ENCODE data around the gene CHD5.

Gene CHD5

DNA sequence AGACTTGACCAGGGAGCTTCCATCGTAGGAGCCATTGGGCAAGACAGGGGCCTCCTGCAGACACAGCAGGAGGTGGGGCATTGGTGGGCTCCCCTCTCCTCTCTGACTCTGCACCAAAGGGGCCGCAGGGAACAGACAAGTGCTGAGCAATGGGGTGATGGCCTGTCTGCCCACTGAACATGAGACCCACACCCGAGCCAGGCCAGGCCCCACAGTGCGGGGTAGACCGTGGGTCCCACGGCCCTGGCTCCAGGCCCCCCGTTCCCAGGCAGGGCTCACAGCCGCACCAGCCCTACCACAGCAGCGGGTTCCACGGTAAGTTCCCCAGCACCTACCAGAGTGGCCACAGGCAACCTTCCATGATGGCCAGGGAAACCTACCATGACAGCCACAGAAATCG, 45.9 kb downstream of the CHD5 start:
- no peak for DNase-seq (ENCODE audit: low read depth in 2 of 2)

DNA sequence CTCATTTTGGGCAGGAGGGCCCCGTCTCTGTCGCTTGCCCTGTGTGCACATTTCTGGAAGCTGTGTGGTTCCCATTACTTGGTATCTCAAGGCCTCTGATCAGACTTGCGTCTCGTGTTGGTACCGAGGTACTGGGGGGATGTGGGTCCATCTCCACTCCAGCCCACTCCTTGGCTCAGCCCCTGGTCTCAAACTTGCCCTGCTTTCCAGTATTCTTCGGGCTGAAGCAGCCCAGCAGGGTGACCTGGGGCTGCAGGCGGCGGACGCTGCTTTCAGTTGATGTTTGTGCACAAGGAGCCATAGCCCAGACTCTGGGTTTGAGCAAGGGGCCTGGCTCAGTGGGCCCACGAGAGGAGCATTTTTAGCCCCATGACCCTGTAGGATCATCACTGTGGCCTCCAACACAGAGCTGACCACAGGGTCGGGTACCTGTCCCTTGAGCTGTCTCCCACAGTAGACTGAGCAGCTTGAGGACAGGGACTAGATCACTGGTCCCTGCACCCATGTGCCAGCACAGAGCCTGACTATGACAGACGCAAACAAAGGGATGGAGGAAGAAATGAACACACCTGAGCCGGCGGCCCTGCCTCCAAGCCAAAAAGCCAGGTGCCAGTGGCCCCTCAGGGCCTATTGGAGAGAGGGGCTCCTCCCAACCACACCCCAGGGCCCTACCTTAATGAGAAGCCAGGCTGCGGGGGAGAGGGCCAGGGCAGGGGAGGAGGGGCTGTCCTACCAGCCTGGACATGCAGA, 46.8 kb downstream of the CHD5 start:
- DNase-seq (ENCODE audit: low read depth in 2 of 2), result no peak

DNA sequence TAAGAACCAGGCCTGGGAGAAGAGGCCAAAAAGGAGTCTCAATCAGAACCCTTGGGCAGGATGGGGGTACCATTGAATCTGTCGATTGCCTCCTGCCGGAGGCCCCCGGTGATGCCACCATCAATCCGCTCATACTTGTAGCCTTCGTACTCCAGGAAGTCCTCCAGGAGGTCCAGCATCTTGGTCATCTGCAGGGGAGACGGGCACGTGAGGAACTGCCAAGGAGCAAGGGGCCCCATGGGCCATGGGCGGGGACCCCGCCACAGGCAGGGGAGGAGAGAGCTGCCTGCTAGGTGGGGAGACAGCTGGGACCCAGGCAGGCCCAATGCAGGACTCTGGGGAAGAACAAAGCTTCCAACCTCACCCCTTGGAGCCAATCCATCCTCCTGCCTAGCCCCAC, 48.6 kb downstream of the CHD5 start:
- no peak for DNase-seq (ENCODE audit: low read depth in 2 of 2)

DNA sequence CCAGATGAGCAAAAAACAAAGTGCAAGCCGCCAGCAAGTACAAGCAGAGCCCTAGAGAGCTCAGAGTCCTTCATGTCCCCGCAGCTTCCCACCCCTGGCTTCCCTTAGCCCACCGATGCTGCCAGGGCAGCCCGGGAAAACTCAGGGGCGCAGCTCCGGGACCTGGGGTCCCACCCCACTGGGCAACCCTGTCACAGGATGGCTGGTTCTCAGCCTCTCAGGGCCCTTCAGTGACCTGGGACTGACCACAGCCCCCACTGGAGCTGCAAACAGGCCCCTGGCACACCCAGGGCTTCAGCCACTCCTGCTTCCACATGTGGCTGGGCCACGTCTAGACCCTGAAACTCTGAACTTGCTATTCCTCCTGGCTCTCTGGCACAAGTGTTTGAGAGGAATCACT, 49.5 kb downstream of the CHD5 start:
- DNase-seq (ENCODE audit: low read depth in 2 of 2), result no peak

DNA sequence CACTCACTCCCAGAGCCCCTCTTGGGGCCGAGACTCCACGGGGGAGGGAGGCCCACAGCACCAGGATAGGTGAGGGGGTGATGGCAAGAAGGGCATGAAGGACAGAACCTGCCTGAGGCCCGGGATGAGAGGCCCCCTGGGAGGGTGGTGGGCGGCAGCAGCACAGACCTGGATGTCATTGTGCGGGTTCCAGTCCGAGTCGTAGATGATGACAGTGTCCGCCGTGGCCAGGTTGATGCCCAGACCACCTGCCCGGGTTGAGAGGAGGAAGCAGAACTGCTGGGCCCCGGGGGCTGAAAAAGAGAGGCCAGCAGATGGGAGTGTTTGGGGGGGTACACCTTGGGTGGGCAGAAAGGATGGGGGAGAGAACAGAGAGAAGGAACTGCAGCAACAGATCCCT, 50.1 kb downstream of the CHD5 start:
- no peak for DNase-seq (ENCODE audit: low read depth in 2 of 2)

DNA sequence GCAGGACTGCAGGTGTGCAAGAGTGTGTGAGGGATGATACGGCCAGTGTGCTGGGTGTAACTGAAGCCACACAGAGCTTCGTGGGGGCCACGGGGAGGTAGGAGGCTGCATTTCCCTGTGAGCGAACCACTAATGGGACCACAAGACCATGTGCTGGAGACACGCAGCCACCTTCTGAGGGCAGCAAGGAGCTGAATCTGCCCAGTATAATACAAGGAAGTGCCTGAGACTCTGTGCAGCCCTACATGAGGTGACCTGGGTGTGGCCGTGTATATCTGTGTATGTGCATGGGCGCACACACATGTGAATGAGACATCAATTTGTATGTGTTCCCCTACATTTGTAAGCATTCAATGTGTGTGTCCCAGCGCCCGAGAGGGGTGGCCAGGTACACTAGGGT, 50.8 kb downstream of the CHD5 start:
- no peak for DNase-seq (ENCODE audit: low read depth in 2 of 2)

DNA sequence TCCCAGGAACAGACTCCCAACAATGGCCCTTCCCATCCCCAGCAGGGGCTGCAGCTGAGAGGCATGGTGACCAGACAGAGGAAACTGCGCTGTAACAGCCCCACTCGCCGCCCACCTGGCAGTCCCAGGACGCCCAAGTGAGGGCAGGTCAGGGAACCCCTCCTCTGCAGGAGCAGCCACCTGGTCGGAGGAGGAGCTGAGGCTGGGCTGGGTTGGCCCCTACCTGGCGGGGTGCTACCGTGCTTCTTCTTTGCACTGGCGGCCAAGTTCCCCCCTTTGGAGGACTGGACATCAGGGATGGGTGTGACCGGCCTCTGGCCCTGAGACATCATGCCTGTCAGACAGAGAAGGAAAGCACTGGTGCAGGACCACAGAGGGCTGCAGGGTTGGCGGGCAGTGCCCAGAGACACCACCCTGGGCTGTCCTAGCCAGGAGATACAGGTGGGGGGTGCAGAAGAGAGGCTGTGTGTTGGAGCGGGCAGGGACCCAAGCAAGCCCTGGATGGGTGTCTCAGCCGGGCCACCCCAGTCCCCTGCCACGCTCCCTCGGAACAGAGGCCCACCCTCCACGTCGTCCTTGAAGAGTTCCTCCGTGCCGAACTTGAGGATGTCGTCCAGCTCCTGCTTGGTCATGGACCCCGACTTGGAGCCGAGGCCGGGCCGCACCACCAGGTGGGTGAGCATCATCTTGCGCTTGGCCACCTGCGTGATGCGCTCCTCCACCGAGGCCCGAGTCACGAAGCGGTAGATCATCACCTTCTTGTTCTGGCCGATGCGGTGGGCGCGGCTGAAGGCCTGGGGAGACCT, 51.6 kb downstream of the CHD5 start:
- no peak for DNase-seq (ENCODE audit: low read depth in 2 of 2)

DNA sequence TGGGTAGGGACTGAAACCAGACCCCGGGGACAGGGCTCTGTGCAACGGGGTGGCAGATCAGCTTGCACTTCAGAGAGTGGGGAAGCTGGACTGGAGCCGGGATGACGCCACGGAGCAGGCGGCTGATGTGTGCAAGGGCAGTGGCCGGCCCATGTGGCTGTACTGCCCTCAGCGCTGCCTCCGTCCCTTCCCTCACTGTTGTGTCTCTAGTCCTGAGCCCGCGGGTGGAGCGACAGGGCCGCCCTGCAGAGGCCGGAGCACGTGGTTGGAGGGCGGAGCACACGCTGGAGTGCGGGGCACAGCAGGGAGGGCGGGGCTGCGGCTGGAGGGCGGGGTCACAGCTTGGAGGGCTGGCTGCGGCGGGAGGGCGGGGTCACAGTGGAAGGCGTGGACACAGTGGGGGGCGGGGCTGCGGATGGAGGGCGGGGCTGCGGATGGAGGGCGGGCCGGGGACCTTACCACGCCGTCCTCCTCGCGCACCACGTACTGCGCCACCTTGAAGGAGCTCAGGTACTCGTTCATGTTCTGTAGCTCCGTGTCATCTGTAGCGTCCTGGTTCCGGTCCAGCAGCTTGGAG, 52.4 kb downstream of the CHD5 start:
- DNase-seq (ENCODE audit: low read depth in 2 of 2), result peak; percentile 54 to 72

DNA sequence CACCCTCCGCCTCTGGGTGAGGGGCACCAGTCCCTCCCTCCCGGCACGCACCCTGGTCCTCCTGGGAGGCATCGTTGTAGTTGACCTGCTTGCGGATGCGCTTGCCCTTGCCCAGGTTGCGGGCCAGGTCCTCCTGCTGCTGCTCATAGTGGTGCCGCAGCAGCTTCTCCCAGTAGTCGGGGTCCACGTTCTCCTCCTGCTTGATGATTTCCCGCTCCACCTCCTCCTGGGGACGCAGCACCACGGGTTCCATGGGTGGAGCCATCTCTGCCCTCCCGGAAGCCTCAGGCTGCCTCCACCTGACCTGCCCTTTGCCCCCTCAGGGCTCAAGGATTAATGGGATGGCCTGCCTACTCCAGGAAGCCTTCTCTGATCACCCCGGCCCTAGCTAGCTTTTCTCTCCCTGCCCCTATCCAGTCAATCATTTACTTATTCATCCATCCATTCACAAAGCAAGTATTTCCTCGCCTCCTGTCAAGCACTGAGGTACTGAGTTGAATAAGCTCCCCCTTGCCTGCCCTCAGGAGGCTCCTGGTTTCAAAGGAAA, 53.5 kb downstream of the CHD5 start:
- no peak for DNase-seq (ENCODE audit: low read depth in 2 of 2)

DNA sequence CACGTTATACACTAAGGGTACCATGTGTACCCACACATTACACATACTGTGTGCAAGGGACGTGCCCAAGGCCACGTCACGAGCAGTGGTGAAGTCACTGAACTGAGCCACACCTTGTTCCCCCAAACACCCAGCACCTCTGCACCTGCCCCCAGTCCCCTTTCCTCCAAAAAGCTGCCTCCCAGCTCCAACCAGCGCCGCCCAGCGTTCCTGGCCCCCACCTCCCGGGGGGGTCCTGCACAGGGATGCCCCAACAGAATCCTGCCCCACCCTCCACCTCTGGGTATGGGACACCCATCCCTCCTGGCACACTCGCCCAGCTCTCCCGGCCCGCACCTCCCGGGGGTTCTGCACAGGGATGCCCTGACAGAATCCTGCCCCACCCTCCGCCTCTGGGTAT, 54.1 kb downstream of the CHD5 start:
- no peak for DNase-seq (ENCODE audit: low read depth in 2 of 2)

DNA sequence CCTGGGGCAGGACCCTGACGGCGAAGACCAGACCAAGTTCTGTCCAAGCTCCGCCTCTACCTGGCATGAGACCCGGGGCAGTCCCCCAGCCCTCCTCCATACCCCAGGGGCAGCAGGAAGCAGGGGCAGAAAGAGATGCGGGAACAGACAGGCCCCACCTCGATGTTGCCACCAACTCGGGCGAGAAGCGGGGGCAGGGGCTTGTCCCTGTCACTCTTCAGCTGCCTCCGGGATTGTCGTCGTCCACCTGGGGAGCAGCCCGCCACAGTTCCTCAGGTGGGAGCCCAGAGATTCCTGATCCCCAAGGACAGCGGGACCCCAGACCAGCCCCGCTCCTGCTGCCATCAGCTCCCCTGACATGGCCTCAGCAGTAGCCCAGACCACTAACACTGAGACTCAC, 54.8 kb downstream of the CHD5 start:
- DNase-seq (ENCODE audit: low read depth in 2 of 2), result no peak

DNA sequence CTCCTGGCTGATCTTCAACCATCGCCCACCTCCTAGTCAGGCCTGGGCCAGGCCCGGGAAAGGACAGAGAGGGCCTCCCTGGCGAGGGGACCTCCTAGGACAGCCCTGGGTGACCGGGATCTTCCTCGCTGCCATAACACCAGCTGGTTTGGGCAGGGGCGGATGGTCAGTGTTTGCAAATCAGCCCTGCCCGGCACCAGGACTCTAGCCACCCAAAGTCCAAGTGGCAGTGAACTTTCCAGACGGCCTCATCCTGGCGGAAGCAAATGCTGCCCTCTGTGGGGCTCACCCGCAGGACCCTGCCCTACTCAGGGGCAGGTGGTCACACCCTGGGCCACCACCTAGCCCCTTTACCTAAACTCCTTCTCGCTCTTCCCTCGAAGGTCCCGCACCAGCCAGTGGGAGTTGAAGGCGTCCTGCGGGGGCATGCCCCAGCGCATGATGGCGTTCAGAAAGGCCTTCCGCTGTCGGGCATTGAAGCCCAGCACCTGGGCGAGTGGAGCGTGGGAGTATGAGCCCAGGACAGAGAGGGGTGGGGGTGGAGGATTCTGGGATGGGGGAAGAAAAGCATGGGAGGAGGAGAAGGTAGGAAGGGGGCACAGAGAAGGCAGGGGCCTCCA, 55.3 kb downstream of the CHD5 start:
- DNase-seq (ENCODE audit: low read depth in 2 of 2), result no peak

DNA sequence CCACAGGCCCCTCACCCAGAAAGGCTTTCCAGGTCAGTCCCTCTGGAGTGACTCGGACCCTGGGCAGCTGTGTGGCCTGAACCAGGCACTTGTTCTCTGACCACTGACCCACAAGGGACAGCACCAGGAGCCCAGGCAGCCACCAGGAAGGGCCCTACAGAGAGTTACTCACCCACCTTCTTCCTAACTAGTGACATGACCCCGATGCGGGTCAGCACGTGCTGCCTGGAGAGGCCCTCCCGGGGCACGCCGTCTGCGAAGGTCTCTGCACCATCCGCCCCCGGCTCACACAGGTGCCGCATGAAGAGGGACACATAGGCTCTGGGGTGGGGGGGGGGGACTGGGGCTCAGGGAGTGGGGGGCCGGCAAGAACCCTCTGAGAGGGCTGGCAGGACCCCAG, 55.8 kb downstream of the CHD5 start:
- no peak for DNase-seq (ENCODE audit: low read depth in 2 of 2)

DNA sequence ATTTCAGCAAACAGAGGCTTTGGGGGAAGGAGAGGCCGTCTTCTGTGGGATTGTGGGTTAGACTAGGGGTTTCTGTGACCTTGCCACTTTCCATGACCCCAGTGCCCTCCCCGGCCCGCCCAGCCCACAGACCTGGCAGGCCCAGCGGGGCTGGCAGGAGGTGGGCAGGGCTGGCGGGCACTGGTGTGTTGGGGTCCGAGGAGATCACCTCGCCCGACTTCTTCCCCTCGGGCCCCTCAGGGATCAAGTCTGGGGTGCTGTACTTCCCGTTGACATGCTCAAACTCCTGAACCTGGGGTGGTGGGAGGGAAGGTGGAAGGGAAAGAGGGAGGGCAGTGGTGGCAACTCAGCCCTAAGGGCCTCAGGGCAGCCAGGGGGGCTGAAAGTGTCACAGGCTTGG, 56.3 kb downstream of the CHD5 start:
- no peak for DNase-seq (ENCODE audit: low read depth in 2 of 2)

DNA sequence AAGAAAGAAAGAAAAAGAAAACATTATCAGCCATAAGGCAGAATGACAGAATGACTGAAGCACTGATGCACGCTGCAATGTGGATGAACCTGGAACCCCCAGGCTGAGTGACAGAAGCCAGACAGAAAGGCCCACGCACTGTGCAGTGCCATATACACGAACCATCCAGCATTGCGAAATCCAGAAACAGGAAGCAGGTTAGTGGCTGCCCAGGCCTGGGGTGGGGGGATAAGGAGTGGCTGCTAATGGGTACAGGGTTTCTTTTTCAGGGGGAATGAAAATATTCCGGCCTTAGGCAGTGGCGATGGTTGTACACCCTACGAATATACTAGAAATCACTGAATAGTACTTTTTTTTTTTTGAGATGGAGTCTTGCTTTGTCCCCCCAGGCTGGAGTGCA, 57.0 kb downstream of the CHD5 start:
- DNase-seq (ENCODE audit: low read depth in 2 of 2), result no peak

DNA sequence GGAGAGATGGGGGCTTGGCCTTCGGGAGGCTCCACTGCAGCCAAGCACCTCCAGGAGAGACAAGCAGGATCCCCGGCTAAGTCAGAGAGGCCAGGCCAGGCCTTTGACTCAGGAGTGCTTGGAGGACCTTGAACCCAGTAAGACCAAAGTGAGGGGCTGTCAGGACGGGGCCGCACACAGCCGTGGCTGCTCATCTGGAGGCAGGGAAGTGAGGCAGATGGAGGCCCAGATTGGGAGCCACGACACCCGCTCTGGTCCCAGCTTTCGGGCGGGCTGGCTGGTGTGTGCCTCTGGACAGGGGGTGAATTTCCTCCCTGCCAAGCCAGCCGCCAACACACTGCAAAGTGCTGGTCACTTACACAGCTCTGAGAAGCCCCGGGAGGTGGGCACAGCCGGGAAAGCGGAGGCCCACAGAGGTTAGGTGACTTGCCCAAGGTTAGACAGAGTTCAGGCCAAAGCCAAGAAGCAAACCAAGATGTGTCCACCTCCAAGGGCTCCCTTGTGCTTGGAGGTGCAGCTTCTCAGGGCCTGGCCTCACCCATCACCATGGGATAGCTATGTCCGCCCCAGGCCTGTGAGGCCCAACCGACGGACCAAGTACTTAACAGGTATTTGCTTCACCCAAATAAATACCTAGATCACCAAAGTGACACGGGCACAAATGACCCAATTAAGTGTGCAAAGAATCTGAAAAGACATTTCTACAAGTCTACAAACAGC, 58.3 kb downstream of the CHD5 start:
- DNase-seq (ENCODE audit: low read depth in 2 of 2), result no peak

DNA sequence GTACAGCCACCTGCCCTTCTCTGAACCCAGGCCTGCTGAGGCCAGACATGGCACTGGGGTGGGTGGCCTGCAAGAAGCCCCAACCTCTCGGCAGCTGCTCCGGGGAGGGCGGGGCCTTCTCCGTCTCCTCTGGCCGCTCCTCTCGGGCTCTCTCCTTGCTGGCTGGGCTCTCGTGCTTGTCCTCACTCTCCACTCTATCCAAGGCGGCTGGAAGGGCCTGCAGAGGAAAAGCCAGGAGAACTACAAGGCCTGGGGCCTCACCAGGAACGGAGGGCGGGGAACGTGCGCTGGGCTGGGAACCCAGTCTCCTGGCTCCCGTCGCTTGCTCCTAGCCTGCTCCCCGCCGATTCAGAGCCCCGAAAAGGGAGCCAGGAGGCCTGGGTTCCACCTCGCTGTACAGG, 59.1 kb downstream of the CHD5 start:
- DNase-seq (ENCODE audit: low read depth in 2 of 2), result no peak

DNA sequence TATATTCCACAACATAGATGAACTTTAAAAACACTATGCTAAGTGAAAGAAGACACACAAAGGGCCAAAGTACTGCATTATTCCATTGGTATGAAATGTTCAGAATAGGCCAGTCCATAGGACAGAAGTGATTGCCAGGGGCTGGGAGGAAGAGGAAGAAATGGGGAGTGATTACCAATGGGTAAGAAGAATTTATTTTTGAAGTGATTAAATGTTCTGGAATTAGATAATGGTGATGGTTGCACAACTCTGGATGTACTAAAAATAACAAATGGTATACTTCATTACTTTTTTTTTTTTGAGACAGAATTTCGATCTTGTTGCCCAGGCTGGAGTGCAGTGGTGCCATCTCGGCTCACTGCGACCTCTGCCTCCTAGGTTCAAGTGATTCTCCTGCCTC, 61.7 kb downstream of the CHD5 start:
- DNase-seq (ENCODE audit: low read depth in 2 of 2), result no peak

DNA sequence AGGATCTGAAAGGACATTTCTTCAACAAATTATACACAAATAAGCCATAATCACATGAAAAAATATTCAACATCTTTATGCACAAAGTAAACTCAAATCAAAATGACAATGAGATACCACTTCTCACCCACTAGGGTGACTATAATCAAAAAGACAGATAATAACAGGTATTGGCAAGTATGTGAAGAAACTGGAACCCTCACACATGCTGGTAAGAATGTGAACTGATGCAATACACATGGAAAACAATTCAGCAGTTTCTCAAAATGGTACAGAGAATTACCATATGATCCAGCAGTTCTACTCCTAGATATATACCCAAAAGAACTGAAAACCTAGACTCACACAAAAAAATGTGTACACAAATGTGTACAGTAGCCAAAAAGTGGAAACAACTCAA, 62.5 kb downstream of the CHD5 start:
- DNase-seq (ENCODE audit: low read depth in 2 of 2), result no peak

DNA sequence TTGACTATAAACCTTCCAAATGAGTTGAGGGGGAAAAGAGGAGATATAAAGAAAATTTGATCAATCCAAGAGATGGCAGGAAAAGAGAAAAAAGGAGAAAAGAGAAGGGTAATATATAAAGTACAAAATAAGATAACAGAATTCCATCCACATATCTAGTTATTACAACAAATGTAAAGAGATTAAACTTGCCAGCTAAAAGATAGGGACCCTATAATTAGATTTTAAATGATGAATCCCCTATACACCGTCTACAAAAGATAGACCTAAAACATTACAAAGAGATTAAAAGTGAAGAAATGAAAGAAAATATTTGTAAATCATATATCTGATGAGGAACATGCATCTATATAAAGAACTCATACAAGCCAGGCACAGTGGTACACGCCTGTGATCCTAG, 63.1 kb downstream of the CHD5 start:
- DNase-seq (ENCODE audit: low read depth in 2 of 2), result no peak

DNA sequence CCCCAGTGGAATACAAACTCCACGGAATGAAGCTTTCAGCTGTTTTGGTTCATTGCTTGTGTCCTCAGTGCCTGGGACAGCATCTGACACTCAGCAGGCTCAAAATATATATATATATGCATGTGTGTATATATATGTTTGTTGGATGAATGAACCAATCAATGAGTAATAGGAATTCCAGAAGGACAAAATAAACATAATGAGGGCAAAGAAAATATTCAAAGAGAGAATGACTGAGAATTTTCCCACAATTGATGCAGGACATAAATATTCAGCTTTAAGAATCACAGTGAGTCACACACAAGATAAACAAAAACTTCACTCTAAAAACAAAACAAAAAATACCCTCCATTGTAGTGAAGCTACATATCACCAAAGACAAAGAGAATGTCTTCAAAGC, 64.0 kb downstream of the CHD5 start:
- no peak for DNase-seq (ENCODE audit: low read depth in 2 of 2)

DNA sequence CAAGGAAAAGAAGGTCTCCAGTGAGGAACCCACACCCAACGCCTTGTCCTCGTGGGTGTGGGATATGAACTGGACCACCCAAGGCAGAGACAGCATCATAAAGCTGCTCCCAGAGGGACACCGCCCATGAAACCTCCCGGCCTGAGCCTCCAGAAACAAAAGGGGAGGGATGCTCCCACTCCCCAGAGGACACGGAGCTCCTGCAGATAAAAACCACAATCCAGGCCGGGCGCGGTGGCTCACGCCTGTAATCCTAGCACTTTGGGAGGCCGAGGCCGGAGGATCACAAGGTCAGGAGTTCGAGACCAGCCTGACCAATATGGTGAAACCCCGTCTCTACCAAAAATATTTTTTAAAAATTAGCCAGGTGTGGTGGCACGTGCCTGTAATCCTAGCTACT, 66.4 kb downstream of the CHD5 start:
- no peak for DNase-seq (ENCODE audit: low read depth in 2 of 2)
